Type B pancreatic cell (in vitro differentiated cells): ENCODE data around the gene MAP2. TPM values are rescaled to one million over a fixed set of nuclear protein-coding genes. Genes with fewer than 3 reads are reported as not detected.

Experiments
- DNase-seq: peaks from one replicate; pipeline ENCODE4 v3.0.0; 2021; ENCODE audit warnings: mixed read lengths; ENCODE audit not compliant: unreplicated experiment; ENCODE audit errors: extremely low spot score
- H3K27ac Mint-ChIP-seq: 2 replicates; pipeline ENCODE4 v1.8.0; 2021; ENCODE audit warnings: mild to moderate bottlenecking, mixed read lengths
- H3K27me3 Mint-ChIP-seq: 2 replicates; pipeline ENCODE4 v1.8.0; 2021; ENCODE audit warnings: mixed read lengths
- H3K36me3 Mint-ChIP-seq: 2 replicates; pipeline ENCODE4 v1.8.0; 2021; ENCODE audit warnings: mixed read lengths
- H3K4me1 Mint-ChIP-seq: one replicate; pipeline ENCODE4 v1.8.0; 2021; ENCODE audit warnings: mixed read lengths; ENCODE audit not compliant: unreplicated experiment
- H3K4me3 Mint-ChIP-seq: 2 replicates; pipeline ENCODE4 v1.8.0; 2021; ENCODE audit warnings: mild to moderate bottlenecking, mixed read lengths
- H3K9me3 Mint-ChIP-seq: 2 replicates; pipeline ENCODE4 v1.8.0; 2021; ENCODE audit warnings: mixed read lengths
- total RNA-seq: library from RNA; stranded (reverse); gene quantifications from 2 replicates; pipeline ENCODE4 v1.2.1, GENCODE V29; 2021; ENCODE audit warnings: low replicate concordance
- TF ChIP-seq, protein P1 (sequence below): fragments of 200-600 bp; sonication (generic); conservative IDR thresholded peaks from 2 replicates; pipeline ENCODE4 v1.5.0; 2021; ENCODE audit warnings: antibody characterized with exemption, mild to moderate bottlenecking

Gene MAP2
- total RNA-seq, 1 donor from 2014 or later = 37.5 TPM

DNA sequence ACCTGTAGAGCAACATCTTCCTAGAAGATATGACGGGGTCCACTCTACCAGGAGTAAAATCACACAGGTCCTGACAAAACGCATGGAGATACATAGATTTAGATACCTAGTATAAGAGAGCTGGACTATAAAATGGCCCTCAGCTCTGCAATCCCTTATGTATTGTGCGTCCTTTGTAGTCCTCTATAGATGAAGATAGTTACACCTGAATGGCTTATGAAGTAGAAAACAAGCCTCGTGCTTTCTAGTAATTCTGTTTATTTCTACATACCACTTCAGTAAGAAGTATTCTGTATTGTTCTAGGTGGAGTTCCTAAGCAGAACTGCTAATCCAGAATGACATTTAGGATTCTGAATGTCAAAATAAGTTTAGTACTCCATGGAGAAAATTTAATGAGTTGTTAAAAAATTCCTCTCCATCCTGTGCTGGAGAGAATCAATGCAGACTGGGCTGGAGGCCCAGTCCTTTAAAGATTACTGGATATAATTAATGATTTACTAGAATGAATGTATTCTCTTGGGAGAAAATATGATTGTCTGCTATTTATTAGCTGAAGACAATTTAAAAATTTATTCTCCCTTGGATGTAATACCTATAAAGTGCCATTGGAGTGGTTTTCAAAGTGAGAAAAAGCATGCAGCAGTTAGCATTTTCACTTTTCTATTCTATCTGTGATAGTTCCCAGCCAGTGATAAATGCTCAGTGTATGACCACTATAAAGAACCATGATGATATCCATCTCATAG lies 200.5 kb downstream of the MAP2 start:
- H3K4me3 Mint-ChIP-seq = no peak overlapping the region
- DNase-seq = no peak
- no peaks in the 10 kb centered on the region for H3K36me3 Mint-ChIP-seq
- TF ChIP-seq, protein P1, sequence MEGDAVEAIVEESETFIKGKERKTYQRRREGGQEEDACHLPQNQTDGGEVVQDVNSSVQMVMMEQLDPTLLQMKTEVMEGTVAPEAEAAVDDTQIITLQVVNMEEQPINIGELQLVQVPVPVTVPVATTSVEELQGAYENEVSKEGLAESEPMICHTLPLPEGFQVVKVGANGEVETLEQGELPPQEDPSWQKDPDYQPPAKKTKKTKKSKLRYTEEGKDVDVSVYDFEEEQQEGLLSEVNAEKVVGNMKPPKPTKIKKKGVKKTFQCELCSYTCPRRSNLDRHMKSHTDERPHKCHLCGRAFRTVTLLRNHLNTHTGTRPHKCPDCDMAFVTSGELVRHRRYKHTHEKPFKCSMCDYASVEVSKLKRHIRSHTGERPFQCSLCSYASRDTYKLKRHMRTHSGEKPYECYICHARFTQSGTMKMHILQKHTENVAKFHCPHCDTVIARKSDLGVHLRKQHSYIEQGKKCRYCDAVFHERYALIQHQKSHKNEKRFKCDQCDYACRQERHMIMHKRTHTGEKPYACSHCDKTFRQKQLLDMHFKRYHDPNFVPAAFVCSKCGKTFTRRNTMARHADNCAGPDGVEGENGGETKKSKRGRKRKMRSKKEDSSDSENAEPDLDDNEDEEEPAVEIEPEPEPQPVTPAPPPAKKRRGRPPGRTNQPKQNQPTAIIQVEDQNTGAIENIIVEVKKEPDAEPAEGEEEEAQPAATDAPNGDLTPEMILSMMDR = no peak
- no peak overlapping the region for H3K27ac Mint-ChIP-seq
- peaks cover under 1% of the 10 kb centered on the region for H3K4me1 Mint-ChIP-seq
- H3K27me3 Mint-ChIP-seq = no peaks in the 10 kb centered on the region
- no peaks in the 10 kb centered on the region for H3K9me3 Mint-ChIP-seq

DNA sequence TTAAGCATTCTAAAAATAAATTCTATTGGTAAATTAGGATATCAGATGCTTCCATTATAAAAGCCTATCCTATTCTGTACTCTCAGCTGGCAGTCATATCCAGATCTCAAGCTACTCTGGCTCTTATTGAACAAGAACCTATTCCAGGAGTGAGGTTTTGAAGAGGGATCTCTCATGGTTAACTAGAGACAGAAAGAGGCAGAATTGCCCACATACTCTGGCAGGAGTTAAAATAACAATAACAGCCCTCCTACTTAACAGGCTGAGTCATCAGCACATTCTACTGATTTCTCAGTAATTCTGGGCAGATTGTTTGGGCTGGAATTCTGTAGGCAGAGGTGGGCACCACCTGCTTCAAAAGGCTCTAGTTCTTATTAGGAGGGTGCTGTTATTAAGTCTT lies 205.8 kb downstream of the MAP2 start:
- H3K27ac Mint-ChIP-seq = no peak overlapping the region
- H3K9me3 Mint-ChIP-seq = no peaks in the 10 kb centered on the region
- peaks cover 6% of the 10 kb centered on the region for H3K4me1 Mint-ChIP-seq
- H3K36me3 Mint-ChIP-seq = peaks cover 3% of the 10 kb centered on the region
- TF ChIP-seq, protein P1 = no peak
- no peaks in the 10 kb centered on the region for H3K27me3 Mint-ChIP-seq
- H3K4me3 Mint-ChIP-seq = no peak overlapping the region
- DNase-seq = no peak

DNA sequence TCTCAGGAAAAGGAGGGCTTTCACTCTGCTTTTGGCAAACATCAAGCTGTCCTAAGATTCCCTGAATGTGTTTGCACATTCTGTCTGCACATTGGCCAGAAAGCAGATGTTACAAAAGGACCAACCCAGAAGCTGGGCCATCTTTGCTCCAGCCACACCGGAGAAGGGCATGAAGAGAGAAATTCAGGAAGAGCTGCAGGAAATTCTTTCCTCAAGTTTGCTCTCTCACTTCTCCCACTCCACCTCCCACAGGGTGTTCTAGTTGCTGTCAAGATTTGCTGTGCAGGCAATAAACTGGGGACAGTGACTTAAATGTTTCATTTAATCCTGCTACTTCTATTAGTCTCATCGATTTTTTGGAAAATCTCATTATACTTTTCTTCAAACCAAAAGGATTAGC lies 210.1 kb downstream of the MAP2 start:
- DNase-seq = no peak
- TF ChIP-seq, protein P1 = no peak
- no peaks in the 10 kb centered on the region for H3K9me3 Mint-ChIP-seq
- no peak overlapping the region for H3K4me3 Mint-ChIP-seq
- peaks cover 6% of the 10 kb centered on the region for H3K4me1 Mint-ChIP-seq
- peaks cover 3% of the 10 kb centered on the region for H3K36me3 Mint-ChIP-seq
- no peaks in the 10 kb centered on the region for H3K27me3 Mint-ChIP-seq
- no peak overlapping the region for H3K27ac Mint-ChIP-seq

DNA sequence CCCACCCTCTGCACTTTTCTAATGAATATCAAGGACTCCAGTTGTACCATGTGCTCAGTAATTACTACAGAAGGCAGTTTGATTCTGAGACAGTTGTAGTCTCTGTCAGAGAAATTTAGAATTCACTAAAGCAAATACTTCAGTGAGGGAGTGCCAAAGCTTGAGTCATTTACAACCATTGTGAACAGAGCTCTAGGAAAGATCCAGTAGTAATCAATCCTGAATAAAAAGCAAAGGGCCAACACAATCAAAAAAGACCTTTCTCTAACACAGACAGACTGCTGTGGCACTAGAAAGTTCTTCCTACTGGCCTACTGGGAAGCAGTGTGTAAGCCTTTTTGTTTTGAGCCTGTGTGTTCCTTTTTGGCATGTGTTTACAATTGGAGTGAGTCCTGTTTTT lies 212.2 kb downstream of the MAP2 start:
- no peak for DNase-seq
- Mint-ChIP-seq H3K27ac (no peak overlapping the region), H3K9me3 (no peaks in the 10 kb centered on the region), H3K36me3 (peaks cover 3% of the 10 kb centered on the region), H3K27me3 (no peaks in the 10 kb centered on the region), H3K4me1 (no peaks in the 10 kb centered on the region), H3K4me3 (no peak overlapping the region)
- TF ChIP-seq, protein P1 = no peak

DNA sequence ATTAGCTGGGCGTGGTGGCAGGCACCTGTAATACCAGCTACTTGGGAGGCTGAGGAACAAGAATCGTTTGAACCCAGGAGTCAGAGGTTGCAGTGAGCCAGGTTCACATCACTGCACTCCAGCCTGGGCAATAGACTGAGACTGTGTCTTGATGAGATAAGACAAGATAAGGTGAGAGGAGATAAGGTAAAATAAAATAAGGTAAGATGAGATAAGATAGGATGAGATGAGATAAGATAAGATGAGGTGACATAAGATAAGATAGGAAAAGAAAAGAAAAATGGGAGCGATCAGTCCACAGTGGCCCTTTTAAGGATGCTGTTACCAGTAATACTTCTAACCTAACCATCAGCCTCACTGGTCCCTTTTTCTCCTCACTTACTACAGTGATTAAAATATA lies 213.4 kb downstream of the MAP2 start:
- H3K4me1 Mint-ChIP-seq = no peaks in the 10 kb centered on the region
- no peak for DNase-seq
- H3K36me3 Mint-ChIP-seq = no peaks in the 10 kb centered on the region
- no peaks in the 10 kb centered on the region for H3K27me3 Mint-ChIP-seq
- no peak overlapping the region for H3K27ac Mint-ChIP-seq
- TF ChIP-seq, protein P1 = no peak
- no peak overlapping the region for H3K4me3 Mint-ChIP-seq
- H3K9me3 Mint-ChIP-seq = no peaks in the 10 kb centered on the region
